ENCODE measurements around the gene RPS16.

The RPS16 gene

DNA sequence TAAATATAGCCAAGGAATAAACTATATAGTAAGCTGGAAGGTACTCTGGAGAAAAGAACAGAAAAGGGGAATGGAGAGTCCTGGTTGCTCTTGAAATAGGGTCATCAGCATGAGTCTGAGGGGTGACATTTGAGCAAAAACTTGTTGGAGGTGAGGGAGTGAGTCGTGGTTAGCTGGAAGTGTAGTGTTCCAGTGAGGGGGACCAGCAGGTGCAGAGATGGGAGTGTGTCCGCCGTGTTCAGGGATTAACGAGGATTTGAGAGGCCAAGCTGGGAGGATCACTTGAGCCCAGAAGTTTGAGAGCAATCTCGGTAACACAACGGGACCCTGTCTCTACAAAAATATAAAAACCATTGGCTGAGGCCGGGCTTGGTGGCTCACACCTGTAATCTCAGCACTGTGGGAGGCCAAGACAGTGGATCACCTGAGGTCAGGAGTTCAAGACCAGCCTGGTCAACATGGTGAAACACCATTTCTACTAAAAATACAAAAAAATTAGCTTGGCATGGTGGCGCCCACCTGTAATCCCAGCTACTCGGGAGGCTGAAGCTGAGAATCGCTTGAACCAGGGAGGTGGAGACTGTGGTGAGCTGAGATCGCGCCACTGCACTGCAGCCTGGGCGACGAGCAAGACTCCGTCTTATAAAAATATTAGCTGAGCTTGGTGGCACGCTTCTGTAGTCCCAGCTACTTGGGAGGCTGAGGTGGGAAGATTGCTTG lies 10.8 kb upstream of the RPS16 start:
- H3K4me1 ChIP-seq (ENCODE audit: insufficient read depth, low read length): peaks cover 31% of the 10 kb centered on the region
- no peaks in the 10 kb centered on the region for H3K9me3 ChIP-seq (ENCODE audit: low read length)
- peak overlapping the region; percentile 80 to 99 for H3K4me3 ChIP-seq (ENCODE audit: low read depth in 1 of 2, low read length in 2 of 2)
- H3K36me3 ChIP-seq (ENCODE audit: insufficient read depth, low read length): peaks cover 19% of the 10 kb centered on the region
- no peaks in the 10 kb centered on the region for H3K27me3 ChIP-seq (ENCODE audit: control insufficient read depth in 1 of 2, insufficient read depth in 2 of 2, low read length in 2 of 2)
- peak overlapping the region; percentile 88 for H3K27ac ChIP-seq (ENCODE audit: low read depth, low read length)
- H3K9ac ChIP-seq (ENCODE audit: low read length): peak overlapping the region; percentile 99

DNA sequence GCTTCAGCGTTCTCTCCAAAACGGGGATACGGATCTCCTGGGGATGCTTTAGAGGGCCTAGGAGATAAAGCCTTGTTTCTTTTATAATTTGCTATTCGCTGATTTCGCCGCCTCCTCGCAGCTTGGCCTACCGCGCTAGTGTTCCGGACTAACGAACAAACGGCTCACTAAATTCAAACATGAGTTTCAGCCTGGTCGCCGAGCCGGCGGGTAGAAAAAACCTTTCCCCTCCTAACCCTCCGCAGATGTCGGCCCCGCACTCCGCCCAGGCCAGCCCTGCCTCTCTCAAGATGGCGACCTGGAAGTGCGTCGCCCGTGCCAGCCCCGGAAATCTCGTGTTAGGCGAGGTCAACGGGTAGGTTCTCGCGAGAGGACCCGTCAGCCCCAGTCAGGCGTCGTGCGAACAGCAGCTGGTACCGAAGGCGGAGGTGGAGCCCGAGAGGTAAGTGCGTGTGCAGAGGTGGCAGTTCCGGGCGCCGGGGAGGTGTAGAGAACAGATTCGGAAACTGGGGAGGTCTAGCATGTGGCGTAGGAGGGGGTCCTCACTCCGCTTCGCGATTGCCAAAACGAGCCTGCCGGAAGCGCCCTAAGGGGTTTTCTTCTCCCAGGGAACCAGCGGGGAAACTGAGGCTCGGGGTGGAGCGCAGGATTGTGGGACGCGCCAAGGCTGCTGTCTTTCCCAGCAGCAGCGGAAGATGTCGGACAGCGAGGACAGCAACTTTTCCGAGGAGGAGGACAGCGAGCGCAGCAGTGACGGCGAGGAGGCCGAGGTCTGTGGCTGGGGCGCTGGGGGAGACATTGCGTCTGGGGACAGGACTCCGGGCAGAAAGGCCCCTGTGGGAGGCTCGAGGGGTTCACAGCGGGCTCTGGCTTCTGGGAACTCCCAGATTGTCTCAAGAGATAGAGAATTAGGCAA lies 9.7 kb upstream of the RPS16 start, which contains the start of gene SUPT5H:
Gene SUPT5H (plus strand): TSS at position 387 of the 916 bp plus-strand sequence. CDS start 309 bp downstream, at position 696.
- Histone ChIP-seq H3K27ac (ENCODE audit: low read depth, low read length) (peak within 1 kb of the TSS; percentile 88), H3K36me3 (ENCODE audit: insufficient read depth, low read length) (peaks cover 19% of the 10 kb centered on the region), H3K9me3 (ENCODE audit: low read length) (no peaks in the 10 kb centered on the region), H3K27me3 (ENCODE audit: control insufficient read depth in 1 of 2, insufficient read depth in 2 of 2, low read length in 2 of 2) (no peaks in the 10 kb centered on the region), H3K4me3 (ENCODE audit: low read depth in 1 of 2, low read length in 2 of 2) (peak within 1 kb of the TSS; percentile 80 to 99), H3K9ac (ENCODE audit: low read length) (peak within 1 kb of the TSS; percentile 99), H3K4me1 (ENCODE audit: insufficient read depth, low read length) (peaks cover 31% of the 10 kb centered on the region)

DNA sequence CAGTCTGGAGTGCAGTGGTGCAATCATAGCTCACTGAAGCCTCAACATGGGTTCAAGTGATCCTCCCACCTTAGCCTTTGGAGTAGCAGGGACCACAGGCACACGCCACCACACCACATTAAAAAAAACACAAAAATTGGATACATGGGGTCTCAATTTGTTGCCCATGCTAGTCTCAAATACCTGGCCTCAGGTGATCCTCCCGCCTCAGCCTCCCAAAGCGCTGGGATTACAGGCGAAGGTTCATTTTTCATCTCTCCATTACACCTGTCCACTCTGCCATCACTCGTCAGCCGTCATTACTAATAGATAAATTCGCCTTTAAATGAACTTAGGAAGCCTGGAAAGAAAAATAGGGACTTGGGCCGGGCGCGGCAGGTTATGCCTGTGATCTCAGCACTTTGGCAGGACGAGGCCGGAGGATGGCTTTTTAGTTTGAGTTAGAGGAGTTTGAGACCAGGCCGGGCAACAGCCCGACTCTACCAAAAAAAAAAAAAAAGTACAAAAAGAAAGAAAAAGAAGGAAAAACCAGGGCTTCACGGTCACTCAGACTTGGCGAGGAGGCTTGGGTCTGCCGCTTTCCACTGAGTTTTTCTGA lies 8.9 kb upstream of the RPS16 start:
- Histone ChIP-seq H3K4me3 (ENCODE audit: low read depth in 1 of 2, low read length in 2 of 2) (peak overlapping the region; percentile 80 to 99), H3K9me3 (ENCODE audit: low read length) (no peaks in the 10 kb centered on the region), H3K4me1 (ENCODE audit: insufficient read depth, low read length) (peaks cover 31% of the 10 kb centered on the region), H3K36me3 (ENCODE audit: insufficient read depth, low read length) (peaks cover 19% of the 10 kb centered on the region), H3K27me3 (ENCODE audit: control insufficient read depth in 1 of 2, insufficient read depth in 2 of 2, low read length in 2 of 2) (no peaks in the 10 kb centered on the region), H3K9ac (ENCODE audit: low read length) (peak overlapping the region; percentile 99), H3K27ac (ENCODE audit: low read depth, low read length) (peak overlapping the region; percentile 88)

DNA sequence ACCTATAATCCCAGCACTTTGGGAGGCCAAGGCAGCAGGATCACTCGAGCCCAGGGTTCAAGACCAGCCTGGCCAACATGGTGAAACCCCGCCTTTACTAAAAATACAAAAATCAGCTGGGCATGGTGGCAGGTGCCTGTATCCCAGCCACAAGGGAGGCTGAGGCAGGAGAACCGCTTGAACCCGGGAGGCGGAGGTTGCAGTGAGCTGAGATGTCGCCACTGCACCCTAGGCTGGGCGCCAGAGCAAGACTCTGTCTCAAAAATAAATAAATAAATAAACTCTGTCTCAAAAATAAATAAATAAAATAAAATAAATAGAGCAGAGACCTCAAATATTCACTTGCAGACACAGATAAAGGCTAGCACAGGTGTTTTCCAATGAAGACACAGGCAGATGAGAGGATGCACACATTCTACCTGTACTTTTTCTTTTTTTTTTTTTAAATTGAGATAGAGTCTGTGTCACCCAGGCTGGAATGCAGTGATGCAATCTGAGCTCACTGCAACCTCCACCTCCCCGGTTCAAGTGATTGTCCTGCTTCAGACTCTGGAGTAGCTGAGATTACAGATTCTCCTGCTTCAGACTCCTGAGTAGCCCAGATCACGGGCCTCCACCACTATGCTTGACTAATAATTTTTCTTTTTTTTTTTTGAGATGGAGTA lies 2.7 kb upstream of the RPS16 start:
- H3K27me3 ChIP-seq (ENCODE audit: control insufficient read depth in 1 of 2, insufficient read depth in 2 of 2, low read length in 2 of 2): no peaks in the 10 kb centered on the region
- no peaks in the 10 kb centered on the region for H3K9me3 ChIP-seq (ENCODE audit: low read length)
- H3K27ac ChIP-seq (ENCODE audit: low read depth, low read length): no peak overlapping the region

DNA sequence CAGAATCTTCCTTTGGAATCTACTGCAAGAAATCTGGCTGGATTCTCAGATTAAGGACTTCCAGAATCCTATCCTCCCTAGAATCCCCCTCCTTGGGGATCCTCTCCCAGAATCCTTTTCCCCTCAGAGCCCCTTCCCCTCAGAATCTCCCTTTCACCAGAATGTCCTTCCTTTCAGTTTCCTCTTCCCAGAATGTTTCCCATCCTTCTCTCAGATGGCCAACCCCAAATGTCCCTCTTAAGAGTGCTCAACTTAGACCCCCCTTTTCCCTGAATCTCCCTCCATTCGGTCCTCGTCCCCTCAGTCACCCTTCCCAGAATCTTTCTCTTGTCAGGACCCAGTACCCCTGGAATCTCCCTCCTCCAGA lies 584 bp upstream of the RPS16 start:
- peak overlapping the region; percentile 92 for H3K27ac ChIP-seq (ENCODE audit: low read depth, low read length)
- no peaks in the 10 kb centered on the region for H3K9me3 ChIP-seq (ENCODE audit: low read length)
- H3K4me1 ChIP-seq (ENCODE audit: insufficient read depth, low read length): peaks cover 27% of the 10 kb centered on the region
- peaks cover 28% of the 10 kb centered on the region for H3K36me3 ChIP-seq (ENCODE audit: insufficient read depth, low read length)
- peak overlapping the region; percentile 33 to 99 for H3K4me3 ChIP-seq (ENCODE audit: low read depth in 1 of 2, low read length in 2 of 2)
- H3K9ac ChIP-seq (ENCODE audit: low read length): peak overlapping the region; percentile 90
- no peaks in the 10 kb centered on the region for H3K27me3 ChIP-seq (ENCODE audit: control insufficient read depth in 1 of 2, insufficient read depth in 2 of 2, low read length in 2 of 2)

More for the DNA sequence above, 2.7 kb upstream of the RPS16 start:
- no peak overlapping the region for H3K9ac ChIP-seq (ENCODE audit: low read length)
- no peak overlapping the region for H3K4me3 ChIP-seq (ENCODE audit: low read depth in 1 of 2, low read length in 2 of 2)
- peaks cover 12% of the 10 kb centered on the region for H3K36me3 ChIP-seq (ENCODE audit: insufficient read depth, low read length)
- peaks cover 27% of the 10 kb centered on the region for H3K4me1 ChIP-seq (ENCODE audit: insufficient read depth, low read length)

DNA sequence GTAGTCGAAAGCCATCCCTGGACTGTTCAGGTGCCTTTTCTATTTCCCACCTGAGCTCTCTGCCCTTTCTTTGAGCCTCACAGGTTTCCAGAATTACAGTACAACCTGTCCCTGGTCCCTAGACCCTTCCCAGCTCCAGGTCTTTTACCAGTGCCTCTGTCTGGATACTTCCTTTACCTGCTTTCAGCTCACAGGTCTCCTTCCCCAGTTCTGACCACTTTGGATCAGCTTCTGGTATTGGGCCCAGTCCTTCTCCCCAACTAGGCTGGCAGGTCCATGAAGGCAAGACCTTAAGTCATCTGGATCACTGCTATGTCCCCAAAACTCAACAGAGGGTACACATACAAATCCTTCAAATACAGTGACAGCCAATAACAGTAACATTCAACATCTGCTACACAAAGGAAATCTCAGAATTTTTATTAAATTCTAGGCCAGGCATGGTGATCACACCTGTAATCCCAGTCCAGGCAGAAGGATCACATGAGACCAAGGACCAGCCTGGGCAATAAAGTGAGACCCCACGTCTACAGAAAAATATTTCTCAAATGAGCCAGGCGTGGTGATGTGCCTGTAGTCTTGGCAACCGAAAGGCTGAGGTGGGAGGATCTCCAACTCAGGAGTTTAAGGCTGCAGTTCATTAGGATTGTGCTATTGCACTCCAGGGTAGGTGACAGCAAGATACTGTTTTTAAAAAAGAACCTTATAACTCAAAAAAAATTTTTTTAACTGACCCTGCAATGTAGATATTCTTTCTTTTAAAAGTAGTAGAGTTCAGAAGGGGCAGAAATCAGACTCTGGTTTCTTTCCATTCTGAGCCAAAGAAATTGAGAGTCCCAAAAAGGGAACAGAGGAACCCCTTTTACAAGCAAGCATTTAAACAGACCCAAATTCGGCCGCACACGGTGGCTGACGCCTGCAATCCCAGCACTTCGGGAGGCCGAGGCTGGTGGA lies 1.3 kb downstream of the RPS16 start:
- H3K4me1 ChIP-seq (ENCODE audit: insufficient read depth, low read length): peaks cover 27% of the 10 kb centered on the region
- H3K9ac ChIP-seq (ENCODE audit: low read length): peak overlapping the region; percentile 32
- no peaks in the 10 kb centered on the region for H3K9me3 ChIP-seq (ENCODE audit: low read length)
- H3K27ac ChIP-seq (ENCODE audit: low read depth, low read length): no peak overlapping the region
- H3K27me3 ChIP-seq (ENCODE audit: control insufficient read depth in 1 of 2, insufficient read depth in 2 of 2, low read length in 2 of 2): no peaks in the 10 kb centered on the region
- peaks cover 28% of the 10 kb centered on the region for H3K36me3 ChIP-seq (ENCODE audit: insufficient read depth, low read length)
- H3K4me3 ChIP-seq (ENCODE audit: low read depth in 1 of 2, low read length in 2 of 2): peak overlapping the region in 1 of 2 donors; percentile 99

DNA sequence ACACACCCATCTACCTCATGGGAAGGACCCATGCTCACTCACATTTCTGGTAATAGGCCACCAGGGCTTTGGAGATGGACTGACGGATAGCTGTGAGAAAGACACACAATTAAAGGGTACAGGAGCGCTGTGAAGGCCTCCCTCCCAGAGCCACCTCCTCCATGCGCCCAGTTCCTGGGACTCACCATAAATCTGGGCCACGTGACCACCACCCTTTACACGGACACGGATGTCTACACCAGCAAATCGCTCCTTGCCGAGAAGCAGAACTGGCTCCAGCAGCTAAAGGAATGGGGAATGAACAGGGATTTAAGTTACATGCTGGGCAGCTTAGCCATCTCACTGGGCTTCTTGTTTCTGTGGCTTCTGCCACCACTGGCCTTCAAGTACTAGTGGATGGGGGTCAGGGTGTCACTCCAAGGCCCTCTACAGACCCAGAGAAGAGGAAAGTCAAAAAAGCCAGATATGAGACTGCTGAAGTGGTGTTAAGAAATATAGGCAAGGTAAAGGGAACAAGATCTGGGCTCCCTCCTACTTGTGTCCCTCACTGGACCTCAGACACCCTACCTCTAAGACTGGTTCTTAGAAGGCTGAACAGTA lies 2.2 kb downstream of the RPS16 start:
- Histone ChIP-seq H3K9me3 (ENCODE audit: low read length) (no peaks in the 10 kb centered on the region), H3K9ac (ENCODE audit: low read length) (peak overlapping the region; percentile 32), H3K36me3 (ENCODE audit: insufficient read depth, low read length) (peaks cover 28% of the 10 kb centered on the region), H3K27me3 (ENCODE audit: control insufficient read depth in 1 of 2, insufficient read depth in 2 of 2, low read length in 2 of 2) (no peaks in the 10 kb centered on the region), H3K27ac (ENCODE audit: low read depth, low read length) (no peak overlapping the region), H3K4me1 (ENCODE audit: insufficient read depth, low read length) (peaks cover 34% of the 10 kb centered on the region), H3K4me3 (ENCODE audit: low read depth in 1 of 2, low read length in 2 of 2) (no peak overlapping the region)

DNA sequence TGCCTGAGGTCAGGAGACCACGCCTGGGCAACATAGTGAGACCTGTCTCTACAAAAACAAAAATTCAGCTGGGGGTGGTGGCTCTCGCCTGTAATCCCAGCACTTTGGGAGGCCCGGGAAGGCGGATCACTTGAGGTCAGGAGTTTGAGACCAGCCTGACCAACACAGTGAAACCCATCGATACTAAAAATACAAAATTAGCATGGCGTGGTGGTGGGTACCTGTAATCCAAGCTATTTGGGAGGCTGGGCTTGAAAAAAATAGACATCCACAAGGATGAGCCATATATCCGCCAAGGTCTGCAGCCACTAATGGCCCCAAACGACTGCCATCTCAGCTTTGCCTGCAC lies 3.1 kb downstream of the RPS16 start:
- no peak overlapping the region for H3K27ac ChIP-seq (ENCODE audit: low read depth, low read length)
- H3K9me3 ChIP-seq (ENCODE audit: low read length): no peaks in the 10 kb centered on the region
- H3K9ac ChIP-seq (ENCODE audit: low read length): no peak overlapping the region
- no peaks in the 10 kb centered on the region for H3K27me3 ChIP-seq (ENCODE audit: control insufficient read depth in 1 of 2, insufficient read depth in 2 of 2, low read length in 2 of 2)
- no peak overlapping the region for H3K4me3 ChIP-seq (ENCODE audit: low read depth in 1 of 2, low read length in 2 of 2)
- H3K36me3 ChIP-seq (ENCODE audit: insufficient read depth, low read length): peaks cover 28% of the 10 kb centered on the region
- peaks cover 41% of the 10 kb centered on the region for H3K4me1 ChIP-seq (ENCODE audit: insufficient read depth, low read length)

DNA sequence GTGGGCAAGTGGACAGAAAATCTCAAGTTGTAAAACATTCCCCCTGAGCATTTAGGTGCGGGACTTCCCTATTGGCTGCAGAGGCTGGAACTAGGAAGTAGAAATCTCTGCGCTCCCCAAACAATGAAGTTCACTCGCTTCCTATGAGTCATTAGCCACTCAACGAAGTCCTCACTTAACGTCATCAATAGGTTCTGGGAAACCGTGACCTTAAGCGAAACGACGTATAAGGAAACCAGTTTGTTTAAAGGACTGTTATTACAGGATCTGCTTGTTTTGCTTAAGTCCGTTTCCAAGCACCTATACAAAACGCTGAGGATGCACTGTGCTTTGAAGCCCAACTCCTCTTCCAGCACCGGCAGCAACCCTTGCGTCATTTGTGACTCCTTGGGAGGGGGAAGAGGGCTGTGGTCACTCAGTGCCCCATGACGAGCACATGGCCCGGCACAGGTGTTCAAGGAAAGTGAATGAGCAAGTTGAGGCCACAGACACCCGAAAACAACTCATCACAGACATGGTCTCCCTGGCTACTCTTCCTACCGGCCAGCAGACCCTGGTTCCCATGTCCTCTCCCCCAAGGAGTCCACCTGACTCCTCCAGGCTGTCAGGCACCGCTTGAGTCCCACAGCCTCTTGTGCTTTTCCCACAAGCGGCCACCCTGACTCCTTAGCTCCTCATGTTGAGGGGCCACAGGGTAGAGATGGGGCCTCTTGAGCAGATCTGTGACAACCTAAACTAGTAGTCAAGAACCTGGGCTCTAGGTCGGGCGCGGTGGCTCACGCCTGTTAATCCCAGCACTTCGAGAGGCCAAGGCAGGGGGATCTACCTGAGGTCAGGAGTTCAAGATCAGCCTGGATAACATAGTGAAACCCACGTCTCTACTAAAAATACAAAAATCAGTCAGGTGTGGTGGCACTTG lies 4.8 kb downstream of the RPS16 start:
- no peak overlapping the region for H3K9ac ChIP-seq (ENCODE audit: low read length)
- H3K27ac ChIP-seq (ENCODE audit: low read depth, low read length): peak overlapping the region; percentile 42
- H3K4me3 ChIP-seq (ENCODE audit: low read depth in 1 of 2, low read length in 2 of 2): no peak overlapping the region
- H3K36me3 ChIP-seq (ENCODE audit: insufficient read depth, low read length): peaks cover 28% of the 10 kb centered on the region
- H3K27me3 ChIP-seq (ENCODE audit: control insufficient read depth in 1 of 2, insufficient read depth in 2 of 2, low read length in 2 of 2): no peaks in the 10 kb centered on the region
- H3K4me1 ChIP-seq (ENCODE audit: insufficient read depth, low read length): peaks cover 33% of the 10 kb centered on the region
- H3K9me3 ChIP-seq (ENCODE audit: low read length): no peaks in the 10 kb centered on the region

Measured in muscle layer of colon (tissue), 2 donors.